ENCODE measurements around the gene HSD17B13. TPM values are rescaled to one million over a fixed set of nuclear protein-coding genes. Genes with fewer than 3 reads are reported as not detected.

The HSD17B13 gene
- total RNA-seq, 2 donors from 2014 or later: 0.58 TPM; not detected in 1

DNA sequence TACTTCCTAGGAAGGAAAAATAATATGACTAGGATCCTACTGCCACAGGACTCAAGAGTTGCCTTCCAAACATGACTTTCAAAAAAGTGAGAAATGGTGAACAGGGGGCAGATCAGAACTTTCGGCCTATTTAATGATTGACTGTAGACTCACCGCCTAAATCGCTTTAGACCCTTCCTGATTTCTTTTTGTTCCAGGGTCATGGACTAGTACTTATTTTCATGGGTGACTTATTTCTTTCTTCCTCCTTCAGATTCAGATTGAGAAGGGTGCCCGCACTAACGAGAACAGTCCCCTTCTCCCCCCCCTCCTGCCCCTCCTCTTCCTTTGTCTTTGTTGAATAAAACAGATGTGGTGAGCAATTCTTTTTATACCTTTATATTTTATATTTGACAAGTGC, 54.3 kb downstream of the HSD17B13 start:
- Histone ChIP-seq H3K4me1 (ENCODE audit: control insufficient read depth, insufficient read depth, low read length) (no peaks in the 10 kb centered on the region), H3K27ac (ENCODE audit: low read depth, low read length) (no peak overlapping the region), H3K4me3 (ENCODE audit: low read length) (no peak overlapping the region), H3K27me3 (ENCODE audit: control insufficient read depth, insufficient read depth, low read length, poor library complexity, severe bottlenecking) (no peaks in the 10 kb centered on the region), H3K9ac (ENCODE audit: extremely low read depth, low read length, poor library complexity, severe bottlenecking) (no peak overlapping the region), H3K9me3 (ENCODE audit: control insufficient read depth, low read length) (no peaks in the 10 kb centered on the region), H3K36me3 (ENCODE audit: control insufficient read depth, insufficient read depth, low read length) (no peaks in the 10 kb centered on the region)
- Mint-ChIP-seq H3K27ac (no peak overlapping the region), H3K9me3 (peaks cover 6% of the 10 kb centered on the region), H3K27me3 (ENCODE audit: insufficient read depth) (peaks cover 7% of the 10 kb centered on the region), H3K4me3 (no peak overlapping the region), H3K36me3 (ENCODE audit: low read depth) (no peaks in the 10 kb centered on the region), H3K4me1 (no peaks in the 10 kb centered on the region)
- 73 to 98% methylated on average over 3 to 5 of the region's 5 CpGs for WGBS, 2 experiments (ENCODE audit: insufficient coverage in 1 of 2, insufficient read length in 1 of 2)
- no peak for TF ChIP-seq CTCF (conservative IDR thresholded peaks at IDR 0.05)
- no peak for DNase-seq

DNA sequence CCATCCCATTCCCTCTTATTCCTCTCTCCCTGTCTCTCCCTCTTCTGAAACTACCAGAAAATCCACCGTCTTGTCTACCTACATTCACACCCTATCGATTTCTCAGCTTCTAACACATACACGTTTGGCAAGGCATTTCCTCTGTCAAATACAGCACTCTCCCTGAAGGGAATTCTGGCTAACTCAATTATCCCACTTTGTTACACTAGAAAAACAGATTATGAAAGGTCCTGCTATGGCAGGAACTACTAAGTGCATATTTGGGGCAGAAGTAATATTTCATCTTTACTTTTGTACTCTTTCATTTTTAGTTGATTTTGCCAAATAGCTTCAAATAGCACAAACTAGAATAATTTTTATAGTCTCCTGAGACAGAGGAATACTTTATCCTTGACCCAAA, 55.7 kb downstream of the HSD17B13 start:
- Histone ChIP-seq H3K4me3 (ENCODE audit: low read length) (no peak overlapping the region), H3K9me3 (ENCODE audit: control insufficient read depth, low read length) (peaks cover 8% of the 10 kb centered on the region), H3K36me3 (ENCODE audit: control insufficient read depth, insufficient read depth, low read length) (no peaks in the 10 kb centered on the region), H3K27me3 (ENCODE audit: control insufficient read depth, insufficient read depth, low read length, poor library complexity, severe bottlenecking) (no peaks in the 10 kb centered on the region), H3K9ac (ENCODE audit: extremely low read depth, low read length, poor library complexity, severe bottlenecking) (no peak overlapping the region), H3K4me1 (ENCODE audit: control insufficient read depth, insufficient read depth, low read length) (no peaks in the 10 kb centered on the region), H3K27ac (ENCODE audit: low read depth, low read length) (no peak overlapping the region)
- TF ChIP-seq CTCF (conservative IDR thresholded peaks at IDR 0.05): no peak
- no peak for DNase-seq
- WGBS, 2 experiments (ENCODE audit: insufficient coverage in 1 of 2, insufficient read length in 1 of 2): 80 to 84% methylated on average over 3 of the region's 3 CpGs
- Mint-ChIP-seq H3K27ac (no peak overlapping the region), H3K4me1 (no peaks in the 10 kb centered on the region), H3K36me3 (ENCODE audit: low read depth) (peaks cover 5% of the 10 kb centered on the region), H3K27me3 (ENCODE audit: insufficient read depth) (peaks cover 7% of the 10 kb centered on the region), H3K9me3 (peaks cover 16% of the 10 kb centered on the region), H3K4me3 (no peak overlapping the region)

DNA sequence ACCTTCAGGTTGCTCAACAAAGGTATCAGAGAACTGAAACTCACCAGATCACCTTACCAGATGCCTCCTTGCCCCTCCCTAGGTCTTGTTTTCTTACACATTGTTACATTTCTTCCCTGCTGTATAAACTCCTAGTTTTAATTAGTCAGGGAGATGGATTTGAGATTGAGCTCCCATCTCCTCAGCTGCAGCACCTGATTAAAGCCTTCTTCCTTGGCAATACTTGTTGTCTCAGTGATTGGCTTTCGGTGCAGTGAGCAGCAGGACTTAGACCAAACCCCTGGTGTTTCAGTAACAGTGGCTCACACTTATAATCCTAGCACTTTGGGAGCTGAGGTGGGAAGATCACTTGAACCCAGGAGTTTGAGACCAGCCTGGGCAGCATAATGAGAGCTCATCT, 59.8 kb downstream of the HSD17B13 start:
- no peak for TF ChIP-seq CTCF (conservative IDR thresholded peaks at IDR 0.05)
- H3K4me3 ChIP-seq (ENCODE audit: low read length): no peak overlapping the region
- peaks cover 8% of the 10 kb centered on the region for H3K9me3 ChIP-seq (ENCODE audit: control insufficient read depth, low read length)
- H3K4me1 ChIP-seq (ENCODE audit: control insufficient read depth, insufficient read depth, low read length): no peaks in the 10 kb centered on the region
- no peaks in the 10 kb centered on the region for H3K4me1 Mint-ChIP-seq
- no peak for DNase-seq
- H3K9ac ChIP-seq (ENCODE audit: extremely low read depth, low read length, poor library complexity, severe bottlenecking): no peak overlapping the region
- WGBS, 2 experiments (ENCODE audit: insufficient coverage in 1 of 2, insufficient read length in 1 of 2): 88 to 97% methylated on average over 1 of the region's 1 CpG
- peaks cover 17% of the 10 kb centered on the region for H3K9me3 Mint-ChIP-seq
- H3K36me3 Mint-ChIP-seq (ENCODE audit: low read depth): peaks cover 5% of the 10 kb centered on the region
- H3K27me3 ChIP-seq (ENCODE audit: control insufficient read depth, insufficient read depth, low read length, poor library complexity, severe bottlenecking): no peaks in the 10 kb centered on the region
- H3K27me3 Mint-ChIP-seq (ENCODE audit: insufficient read depth): peaks cover 8% of the 10 kb centered on the region
- H3K36me3 ChIP-seq (ENCODE audit: control insufficient read depth, insufficient read depth, low read length): no peaks in the 10 kb centered on the region
- no peak overlapping the region for H3K27ac Mint-ChIP-seq
- no peak overlapping the region for H3K4me3 Mint-ChIP-seq
- no peak overlapping the region for H3K27ac ChIP-seq (ENCODE audit: low read depth, low read length)

All from endodermal cell (in vitro differentiated cells).